NCI-H1105 treated with DMSO at 0.1 percent for 48 hours (cell line): Measurements from ENCODE around the gene NFASC.
A peak's percentile ranks its signal among the peaks of the same experiment; 100 is the strongest.

Experiments
- DNase-seq: peaks from one replicate; lab custom pipeline; 2025; lab: John Stamatoyannopoulos, UW

NFASC gene

GRCh38 chr1:204959836-204960235, 89.2 kb downstream of the NFASC start:
- DNase-seq: no peak

- no peak for DNase-seq
These were observed 89.9 kb downstream of the NFASC start for GRCh38 chr1:204960306-204961125.

DNA sequence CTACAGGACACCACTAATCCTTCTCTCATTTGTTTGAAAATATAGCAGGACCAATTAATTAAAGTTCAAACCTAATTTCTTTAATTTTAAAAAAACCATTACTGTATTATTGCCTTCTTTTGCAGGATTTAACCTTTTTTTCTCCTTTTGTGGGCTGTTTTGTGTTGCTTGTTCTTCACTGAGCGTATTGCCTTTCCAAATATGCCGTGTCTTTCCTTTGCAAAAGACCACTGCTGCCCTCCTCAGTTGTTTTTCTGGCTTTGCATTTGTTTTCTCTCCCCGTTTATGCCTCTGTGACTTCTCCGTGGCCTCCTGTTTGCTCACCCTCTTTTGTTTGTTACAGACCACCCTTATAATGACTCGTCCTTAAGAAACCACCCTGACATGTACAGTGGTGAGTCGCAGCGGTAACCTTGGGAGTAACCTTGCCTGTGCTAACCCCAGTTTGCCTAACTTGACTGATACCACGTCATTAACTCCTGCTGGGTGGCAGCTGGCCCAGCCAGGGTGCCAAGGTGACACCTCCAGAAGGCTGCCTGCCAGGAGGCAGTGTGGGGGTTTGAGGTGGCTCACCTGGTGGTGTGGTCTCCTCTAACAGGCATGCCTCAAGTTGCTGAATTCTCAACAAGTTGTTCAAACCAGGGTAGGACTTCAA, 91.2 kb downstream of the NFASC start:
- no peak for DNase-seq

- DNase-seq: no peak
These were observed 92.3 kb downstream of the NFASC start for GRCh38 chr1:204962742-204963632.

- DNase-seq: no peak
These were observed 96.8 kb downstream of the NFASC start for GRCh38 chr1:204967451-204967850.

DNA sequence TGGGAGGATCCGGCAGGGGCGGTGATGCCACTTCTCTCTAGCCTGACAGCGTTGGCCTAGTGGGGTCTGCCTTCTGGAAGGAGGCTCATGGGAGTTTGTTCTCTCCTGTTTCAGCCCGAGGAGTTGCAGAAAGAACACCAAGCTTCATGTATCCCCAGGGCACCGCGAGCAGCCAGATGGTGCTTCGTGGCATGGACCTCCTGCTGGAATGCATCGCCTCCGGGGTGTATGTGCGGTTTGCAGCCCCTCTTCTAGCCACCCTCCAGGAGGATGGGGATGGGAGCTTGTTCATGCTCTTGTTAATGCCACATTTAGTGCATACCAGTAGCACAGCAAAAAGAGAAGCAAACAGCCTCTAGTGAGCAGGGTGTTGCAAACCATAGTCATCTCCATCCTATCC, 97.5 kb downstream of the NFASC start:
- DNase-seq: no peak

DNA sequence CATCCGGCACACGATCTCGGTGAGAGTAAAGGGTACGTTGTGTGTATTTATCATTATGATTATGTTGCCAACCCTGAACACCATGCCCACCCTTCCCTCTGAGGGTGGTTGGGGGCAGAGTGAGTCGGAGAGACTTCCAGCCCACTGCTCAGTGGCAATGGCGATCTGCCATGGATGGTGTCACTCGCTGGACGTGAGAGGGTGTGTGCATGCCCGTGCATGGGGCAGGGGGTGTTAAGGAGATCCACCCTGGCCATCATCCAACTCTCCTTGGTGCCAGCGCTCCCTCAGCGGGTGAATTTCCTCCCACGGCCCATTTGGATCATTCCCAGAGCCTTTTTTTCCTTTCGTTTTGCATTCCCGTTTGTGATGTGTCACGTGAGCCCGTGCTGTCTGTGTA, 98.3 kb downstream of the NFASC start:
- DNase-seq: no peak

GRCh38 chr1:204970937-204971336, 100.3 kb downstream of the NFASC start:
- DNase-seq: no peak

DNA sequence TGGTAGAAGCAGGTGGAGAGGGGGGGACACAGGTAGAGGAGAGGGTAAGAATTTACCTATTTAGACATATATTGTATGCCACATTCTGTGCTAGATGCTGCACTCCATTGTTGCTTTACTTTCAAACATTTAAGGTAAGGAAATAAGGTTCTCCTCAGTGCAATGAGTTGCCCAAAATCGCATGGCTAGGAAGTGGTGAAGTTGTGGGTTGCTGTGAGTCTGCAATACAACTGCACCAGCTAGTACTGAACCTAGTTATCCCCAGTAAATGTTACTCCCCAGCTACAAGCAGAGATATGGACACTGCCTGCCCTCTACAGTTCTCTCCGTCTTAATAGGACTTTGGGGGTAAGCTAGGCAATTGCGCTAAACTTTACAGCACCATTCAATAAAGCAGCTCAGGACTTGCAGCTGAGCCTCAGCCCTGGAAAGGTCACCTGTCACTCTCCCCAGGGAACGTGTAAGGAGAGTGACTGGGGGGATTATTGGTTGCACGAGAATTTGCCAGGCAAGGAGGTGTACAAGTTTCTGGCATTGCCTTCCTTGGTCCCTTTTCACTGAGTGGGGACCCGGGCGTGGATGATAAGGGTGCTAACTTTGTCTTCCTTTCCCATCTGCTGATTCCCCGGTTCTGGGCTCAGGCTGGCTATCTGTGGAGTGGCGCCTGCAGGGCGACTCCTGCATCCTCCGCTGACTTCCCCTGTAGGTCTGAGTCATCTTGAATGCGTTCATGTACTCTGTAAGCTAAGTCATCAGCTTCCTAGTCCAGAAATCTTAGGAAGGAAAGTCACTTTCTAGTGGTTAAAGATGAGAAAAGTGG, 101.1 kb downstream of the NFASC start:
- DNase-seq: no peak

GRCh38 chr1:204972426-204972825, 101.8 kb downstream of the NFASC start:
- DNase-seq: no peak

DNA sequence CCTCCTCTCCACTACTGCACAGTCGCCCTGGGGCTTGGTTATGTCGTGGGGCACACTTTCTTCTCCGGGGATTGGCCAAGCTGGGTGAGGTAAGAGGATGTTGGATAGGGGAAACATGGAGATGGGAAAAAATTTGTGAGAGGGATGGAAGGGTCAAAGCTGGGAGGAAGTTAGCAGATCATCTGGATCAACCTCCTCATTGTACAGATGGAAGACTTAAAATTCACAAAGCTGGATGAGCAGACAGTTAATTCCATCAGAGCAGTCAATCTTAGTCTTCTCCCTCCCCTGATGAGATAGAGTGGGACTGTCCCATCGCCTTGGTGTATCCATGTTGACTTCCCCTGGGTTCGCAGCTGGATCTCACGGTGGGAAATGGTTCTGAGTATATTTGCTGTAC, 102.8 kb downstream of the NFASC start:
- no peak for DNase-seq

GRCh38 chr1:204974327-204974726, 103.7 kb downstream of the NFASC start:
- no peak for DNase-seq

GRCh38 chr1:204975021-204975420, 104.4 kb downstream of the NFASC start:
- no peak for DNase-seq

- peak; percentile 23 for DNase-seq
These were observed 105.0 kb downstream of the NFASC start for GRCh38 chr1:204975568-204976235.

DNA sequence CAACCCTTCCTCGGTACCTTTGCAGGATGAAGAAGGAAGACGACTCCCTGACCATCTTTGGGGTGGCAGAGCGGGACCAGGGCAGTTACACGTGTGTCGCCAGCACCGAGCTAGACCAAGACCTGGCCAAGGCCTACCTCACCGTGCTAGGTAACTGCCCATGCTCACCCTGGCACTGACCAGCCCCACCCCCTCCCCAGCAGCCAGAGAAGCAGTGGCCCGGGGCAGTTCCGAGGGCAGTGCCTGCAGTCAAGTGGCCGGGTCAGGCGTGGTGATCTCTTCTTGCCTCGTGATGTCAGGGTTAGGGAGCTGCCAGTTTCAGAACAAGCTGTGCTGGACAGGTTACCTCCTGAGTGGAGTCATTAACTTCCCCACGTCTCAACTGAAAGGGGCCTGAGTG, 106.0 kb downstream of the NFASC start:
- no peak for DNase-seq

GRCh38 chr1:204977318-204977717, 106.7 kb downstream of the NFASC start:
- DNase-seq: no peak

DNA sequence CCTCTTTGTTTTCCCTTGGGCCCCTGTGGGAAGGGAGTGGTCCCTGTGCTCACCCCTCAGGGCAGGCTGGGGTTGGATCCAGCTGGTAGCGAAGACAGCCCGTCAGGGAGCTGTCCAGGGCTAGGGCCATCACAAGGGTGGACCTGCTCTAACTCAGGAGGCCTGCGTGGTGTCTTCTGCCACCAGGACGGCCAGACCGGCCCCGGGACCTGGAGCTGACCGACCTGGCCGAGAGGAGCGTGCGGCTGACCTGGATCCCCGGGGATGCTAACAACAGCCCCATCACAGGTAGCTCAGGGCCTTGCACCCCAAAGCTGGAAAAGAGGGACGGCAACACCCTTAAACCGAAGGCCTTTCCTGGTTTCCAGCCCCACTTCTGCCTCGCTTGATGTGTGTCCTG, 108.1 kb downstream of the NFASC start:
- no peak for DNase-seq

DNA sequence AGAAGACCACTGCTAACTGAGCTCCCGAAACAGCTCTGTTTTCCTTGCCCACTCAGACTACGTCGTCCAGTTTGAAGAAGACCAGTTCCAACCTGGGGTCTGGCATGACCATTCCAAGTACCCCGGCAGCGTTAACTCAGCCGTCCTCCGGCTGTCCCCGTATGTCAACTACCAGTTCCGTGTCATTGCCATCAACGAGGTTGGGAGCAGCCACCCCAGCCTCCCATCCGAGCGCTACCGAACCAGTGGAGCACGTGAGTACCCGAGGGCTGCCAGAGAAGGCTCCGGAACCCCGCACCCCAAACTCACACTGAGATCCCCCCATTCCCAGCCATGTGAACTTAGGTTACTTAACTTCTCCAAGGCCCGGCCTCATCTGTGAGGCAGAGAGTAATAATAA, 108.6 kb downstream of the NFASC start:
- DNase-seq: no peak

- no peak for DNase-seq
These were observed 109.4 kb downstream of the NFASC start for GRCh38 chr1:204979891-204980649.

GRCh38 chr1:204980840-204981405, 110.3 kb downstream of the NFASC start:
- DNase-seq: no peak
